A549 (cell line): Measurements from ENCODE around the gene ETFB. TPM values are rescaled to one million over a fixed set of nuclear protein-coding genes. Genes with fewer than 3 reads are reported as not detected.

Source experiments
- ATAC-seq, 2 experiments: fragments of 200-7000 bp in 1 of 2; fragments of >200 bp in 1 of 2; cut with Nextera tagmentation in 1 of 2; cut with Tn5 transposase in 1 of 2; 3 replicates each; pipeline versions ENCODE4 v1.8.0 to v1.9.1; 2018 to 2020; ENCODE audit warnings: mild to moderate bottlenecking in 1 of 2, moderate library complexity in 1 of 2
- CTCF ChIA-PET: fragments of 300-600 bp; sonication (Branson Sonifier 250); formaldehyde crosslinking; extraction: SDS; loops from one replicate; lab custom pipeline; 2021; ENCODE audit warnings: antibody characterized with exemption, inconsistent platforms; lab: Yijun Ruan, JAX
- POLR2A ChIA-PET: fragments of 350-600 bp; formaldehyde crosslinking; extraction: SDS; loops from one replicate; lab custom pipeline; 2021; ENCODE audit warnings: antibody characterized with exemption, inconsistent platforms; lab: Yijun Ruan, JAX
- DNase-seq, 2 experiments: peaks; one replicate each; pipeline versions ENCODE4 v3.0.0 to v3.0.0-alpha.2; 2011 to 2016; ENCODE audit warnings: low read depth in 1 of 2, low spot score in 1 of 2
- FAIRE-seq: peaks from 2 replicates; lab custom pipeline; 2011; peaks lifted over from hg19 to GRCh38; lab: Jason Lieb, UNC
- H3K27ac ChIP-seq, 2 experiments: fragments of >200 bp; sonication (Bioruptor Twin); formaldehyde crosslinking; 3 replicates each; pipeline ENCODE4 v1.5.1; 2016 to 2017
- H3K4me1 ChIP-seq: fragments of >200 bp; sonication (Bioruptor Twin); formaldehyde crosslinking; 3 replicates; pipeline ENCODE4 v1.6.1; 2016
- H3K4me2 ChIP-seq: fragments of >200 bp; sonication (Bioruptor Twin); formaldehyde crosslinking; 3 replicates; pipeline ENCODE4 v1.6.1; 2016
- H3K4me3 ChIP-seq: fragments of >200 bp; sonication (Bioruptor Twin); formaldehyde crosslinking; 3 replicates; pipeline ENCODE4 v1.5.1; 2016
- H3K9me3 ChIP-seq: fragments of >200 bp; sonication (Bioruptor Twin); formaldehyde crosslinking; 3 replicates; pipeline ENCODE4 v1.6.1; 2016
- CBX2 ChIP-seq: fragments of 200-600 bp; sonication (generic); IDR thresholded peaks from 2 replicates; pipeline ENCODE4 v1.6.1; 2016; ENCODE audit warnings: low read depth, mild to moderate bottlenecking, borderline replicate concordance
- CHD2 ChIP-seq: fragments of 150-350 bp; IDR thresholded peaks from 2 replicates; pipeline ENCODE4 v1.6.1; 2014; ENCODE audit warnings: low read length; ENCODE audit not compliant: partially characterized antibody
- EHF ChIP-seq: fragments of 250-450 bp; sonication (Bioruptor Pico); IDR thresholded peaks from 2 replicates; pipeline ENCODE4 v1.5.0; 2020; ENCODE audit warnings: mild to moderate bottlenecking
- EP300 ChIP-seq, 2 experiments: fragments of >200 bp; sonication (Bioruptor Twin); formaldehyde crosslinking; IDR thresholded peaks; 2 replicates in 1 of 2; 3 replicates in 1 of 2; pipeline ENCODE4 v1.6.1; 2016 to 2017
- FOSL2 ChIP-seq, 2 experiments: fragments of 450-650 bp in 1 of 2; fragments of >200 bp in 1 of 2; sonication (Bioruptor Twin) in 1 of 2; formaldehyde crosslinking; IDR thresholded peaks; 2 replicates each; pipeline versions ENCODE4 v1.5.0 to v1.6.1; 2016 to 2020; ENCODE audit warnings: mild to moderate bottlenecking in 1 of 2, moderate library complexity in 1 of 2
- GATA3 ChIP-seq: IDR thresholded peaks from 2 replicates; pipeline ENCODE4 v1.6.1; 2012; ENCODE audit warnings: borderline replicate concordance
- HDAC2 ChIP-seq: fragments of 200-600 bp; sonication (generic); IDR thresholded peaks from 2 replicates; pipeline ENCODE4 v1.6.1; 2016
- JUN ChIP-seq, 2 experiments: fragments of >200 bp; sonication (Bioruptor Twin); formaldehyde crosslinking; IDR thresholded peaks; 2 replicates in 1 of 2; 3 replicates in 1 of 2; pipeline ENCODE4 v1.6.1; 2016 to 2017
- KDM1A ChIP-seq: fragments of 200-600 bp; sonication (generic); IDR thresholded peaks from 2 replicates; pipeline ENCODE4 v1.6.1; 2016; ENCODE audit warnings: low read depth, mild to moderate bottlenecking
- KDM5A ChIP-seq: fragments of 200-600 bp; sonication (generic); IDR thresholded peaks from 2 replicates; pipeline ENCODE4 v1.6.1; 2016; ENCODE audit warnings: antibody characterized with exemption, mild to moderate bottlenecking
- MYC ChIP-seq: IDR thresholded peaks from 2 replicates; pipeline ENCODE4 v1.6.1; 2012; ENCODE audit warnings: mild to moderate bottlenecking, inconsistent platforms, low read length, improper control_type of control experiment, borderline replicate concordance
- NPAS2 ChIP-seq: fragments of 250-450 bp; sonication (Bioruptor Pico); IDR thresholded peaks from 2 replicates; pipeline ENCODE4 v1.8.0; 2022; ENCODE audit warnings: mild to moderate bottlenecking, moderate library complexity, borderline replicate concordance
- NR3C1 ChIP-seq: fragments of >200 bp; sonication (Bioruptor Twin); formaldehyde crosslinking; IDR thresholded peaks from 3 replicates; pipeline ENCODE4 v1.6.1; 2017
- PHF8 ChIP-seq: fragments of 200-600 bp; sonication (generic); IDR thresholded peaks from 2 replicates; pipeline ENCODE4 v1.6.1; 2016; ENCODE audit warnings: low read depth, mild to moderate bottlenecking, antibody characterized with exemption, moderate library complexity, borderline replicate concordance
- RAD21 ChIP-seq, 2 experiments: fragments of >200 bp in 1 of 2; sonication (Bioruptor Twin) in 1 of 2; formaldehyde crosslinking in 1 of 2; IDR thresholded peaks in 1 of 2; conservative IDR thresholded peaks in 1 of 2; 2 replicates in 1 of 2; 3 replicates in 1 of 2; pipeline ENCODE4 v1.6.1; 2012 to 2018; ENCODE audit warnings: inconsistent platforms in 1 of 2
- RCOR1 ChIP-seq: fragments of 150-350 bp; IDR thresholded peaks from 2 replicates; pipeline ENCODE4 v1.6.1; 2014; ENCODE audit warnings: antibody characterized with exemption, low read length, low read depth
- SMC3 ChIP-seq: fragments of >200 bp; sonication (Bioruptor Twin); formaldehyde crosslinking; IDR thresholded peaks from 3 replicates; pipeline ENCODE4 v1.6.1; 2018; ENCODE audit warnings: inconsistent platforms
- ZFP36 ChIP-seq: fragments of 450-650 bp; IDR thresholded peaks from 2 replicates; pipeline ENCODE4 v1.6.1; 2014; ENCODE audit warnings: borderline replicate concordance; ENCODE audit not compliant: partially characterized antibody
- ZSCAN20 ChIP-seq: fragments of 250-450 bp; sonication (Bioruptor Pico); IDR thresholded peaks from 2 replicates; pipeline ENCODE4 v1.8.0; 2022; ENCODE audit warnings: mild to moderate bottlenecking, moderate library complexity
- WGBS: methylation state at CpG from one replicate; pipeline ENCODE4 v1.1.6; 2017; ENCODE audit errors: missing lambda C conversion rate; 5-methylcytosine and 5-hydroxymethylcytosine counted together
- polyA plus RNA-seq, 4 experiments: library from polyadenylated mRNA; depleted of rRNA in 3 of 4; stranded (reverse); fragments of >200 nt; fragmentation: RNase III in 1 of 4; extraction: RNeasy Plus Mini Kit Qiagen cat#74134 plus additional on column Dnase treatment in 1 of 4; gene quantifications; 2 replicates in 3 of 4; 3 replicates in 1 of 4; pipeline ENCODE4 v1.2.3, GENCODE V29; 2011 to 2017
- TF ChIP-seq, protein P1 (sequence below): fragments of >200 bp; sonication (Bioruptor Twin); formaldehyde crosslinking; IDR thresholded peaks from 3 replicates; pipeline ENCODE4 v1.5.1; 2016
- TF ChIP-seq, protein P2 (sequence below): fragments of 150-350 bp; IDR thresholded peaks from 2 replicates; pipeline ENCODE4 v1.6.1; 2014; ENCODE audit warnings: low read depth, mild to moderate bottlenecking, low read length
- TF ChIP-seq, protein P3 (sequence below): fragments of 200-600 bp; sonication (generic); IDR thresholded peaks from 2 replicates; pipeline ENCODE4 v1.6.1; 2016; ENCODE audit warnings: antibody characterized with exemption, mild to moderate bottlenecking, moderate library complexity

The ETFB gene
- polyA plus RNA-seq, 2 of the 4 experiments (the other 2 are of a cell fraction): 149 to 267 TPM

DNA sequence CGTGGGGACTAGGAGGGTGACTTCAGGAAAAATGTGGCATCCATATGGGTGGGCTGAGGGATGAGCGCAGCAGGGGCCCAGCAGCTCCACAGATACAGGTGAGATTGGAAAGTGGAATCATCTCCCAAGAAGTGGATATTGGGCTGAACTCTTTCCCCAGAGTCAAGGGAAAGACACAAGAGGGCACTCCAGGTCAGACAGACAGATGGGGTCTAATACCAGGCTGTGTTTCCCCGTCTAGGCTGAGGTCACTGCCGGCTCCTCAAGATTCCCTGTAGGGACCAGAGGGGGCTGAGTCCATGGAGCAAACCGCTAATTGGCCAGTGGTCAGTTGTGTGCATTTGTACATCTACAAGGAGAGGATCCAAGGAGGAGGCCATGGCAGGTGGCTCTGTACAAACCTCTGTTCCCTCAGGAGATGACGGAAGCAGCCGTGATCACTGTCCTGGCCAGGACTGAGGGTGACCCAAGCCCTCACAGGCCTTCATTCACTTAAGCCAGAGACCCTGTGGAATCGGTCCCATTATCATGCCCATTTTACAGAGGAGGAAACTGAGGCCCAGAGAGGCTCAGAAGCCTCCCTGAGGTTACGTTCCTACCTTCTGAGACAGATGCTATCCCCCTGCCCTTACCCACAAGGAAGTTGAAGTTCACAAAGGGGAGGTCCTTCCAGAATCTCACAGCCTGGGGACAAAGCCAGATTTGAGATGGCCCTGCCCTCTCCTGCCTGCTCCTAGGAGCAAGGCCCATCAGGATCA lies 69.7 kb downstream of the ETFB start:
- H3K9me3 ChIP-seq: no peaks in the 10 kb centered on the region; the same call in 2 of the 3 replicates
- TF ChIP-seq KDM1A (no peak), EHF (CRISPR knock-in tag) (no peak), GATA3 (no peak), EP300 (IDR thresholded peaks at IDR 0.05) (no peak), KDM5A (no peak), RAD21 (conservative IDR thresholded peaks at IDR 0.05 in 1 of 2, IDR thresholded peaks at IDR 0.05 in 1 of 2) (peak; percentile 47 to 65; a peak in 4 of 5 replicates), PHF8 (no peak), SMC3 (peak; percentile 14; the same call in 1 of the 3 replicates), NR3C1 (no peak)
- TF ChIP-seq, protein P1, sequence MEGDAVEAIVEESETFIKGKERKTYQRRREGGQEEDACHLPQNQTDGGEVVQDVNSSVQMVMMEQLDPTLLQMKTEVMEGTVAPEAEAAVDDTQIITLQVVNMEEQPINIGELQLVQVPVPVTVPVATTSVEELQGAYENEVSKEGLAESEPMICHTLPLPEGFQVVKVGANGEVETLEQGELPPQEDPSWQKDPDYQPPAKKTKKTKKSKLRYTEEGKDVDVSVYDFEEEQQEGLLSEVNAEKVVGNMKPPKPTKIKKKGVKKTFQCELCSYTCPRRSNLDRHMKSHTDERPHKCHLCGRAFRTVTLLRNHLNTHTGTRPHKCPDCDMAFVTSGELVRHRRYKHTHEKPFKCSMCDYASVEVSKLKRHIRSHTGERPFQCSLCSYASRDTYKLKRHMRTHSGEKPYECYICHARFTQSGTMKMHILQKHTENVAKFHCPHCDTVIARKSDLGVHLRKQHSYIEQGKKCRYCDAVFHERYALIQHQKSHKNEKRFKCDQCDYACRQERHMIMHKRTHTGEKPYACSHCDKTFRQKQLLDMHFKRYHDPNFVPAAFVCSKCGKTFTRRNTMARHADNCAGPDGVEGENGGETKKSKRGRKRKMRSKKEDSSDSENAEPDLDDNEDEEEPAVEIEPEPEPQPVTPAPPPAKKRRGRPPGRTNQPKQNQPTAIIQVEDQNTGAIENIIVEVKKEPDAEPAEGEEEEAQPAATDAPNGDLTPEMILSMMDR: peak; percentile 31
- ChIA-PET POLR2A (no interaction called here), CTCF (interaction anchor here (0.9 to 1.9 kb wide), 9 partner anchors 9 to 361 kb away, joined by 3 to 6 read pairs (median 3); no protein-coding TSS in a partner anchor)
- no peak overlapping the region for H3K27ac ChIP-seq
- no peak for FAIRE-seq
- H3K4me1 ChIP-seq: no peaks in the 10 kb centered on the region
- WGBS: 37% methylated on average over 9 of the region's 9 CpGs
- no peak overlapping the region for H3K4me3 ChIP-seq
- peak in 1 of 2 experiments; percentile 36 for DNase-seq
- no peak overlapping the region for H3K4me2 ChIP-seq
- peak; percentile 58 to 82; a peak in 5 of 6 replicates for ATAC-seq

DNA sequence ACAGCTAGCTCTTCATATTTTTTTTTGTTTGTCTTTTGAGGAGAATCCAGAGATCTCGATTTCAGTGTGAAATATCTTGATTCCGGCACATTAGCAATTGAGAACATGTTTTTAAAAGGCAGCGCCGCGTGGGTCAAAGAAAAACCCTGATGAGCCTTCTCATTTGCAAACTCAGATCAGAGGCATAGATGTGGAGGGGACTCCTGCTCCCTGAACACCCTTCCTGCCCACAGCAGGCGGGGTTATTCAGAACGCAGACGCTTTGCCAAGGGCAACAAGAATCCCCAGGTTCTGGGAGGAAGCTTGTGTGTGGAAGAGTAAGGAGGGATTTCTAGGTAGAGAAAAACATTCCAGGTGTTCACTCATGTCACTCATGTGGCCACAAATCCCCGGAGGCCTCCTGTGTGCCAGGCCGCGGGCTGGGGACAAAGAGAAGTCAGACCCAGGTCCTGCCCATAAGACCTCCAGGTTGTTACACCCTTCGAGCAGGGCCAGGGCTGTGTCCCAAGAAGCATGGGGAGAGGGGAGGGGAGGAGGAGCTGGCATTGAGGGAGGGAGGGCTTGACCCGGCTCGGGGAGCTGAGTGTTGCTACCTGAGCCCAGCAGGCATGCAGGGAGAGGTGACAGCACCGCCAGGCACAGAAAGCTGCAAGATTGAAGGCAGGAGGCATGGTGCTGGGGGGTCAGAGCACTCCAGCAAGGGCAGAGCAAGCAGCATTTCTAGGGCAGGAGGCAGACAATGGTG lies 70.6 kb downstream of the ETFB start:
- ATAC-seq: no peak
- Histone ChIP-seq H3K27ac (no peak overlapping the region), H3K9me3 (peaks cover 2% of the 10 kb centered on the region), H3K4me1 (no peaks in the 10 kb centered on the region), H3K4me2 (no peak overlapping the region), H3K4me3 (no peak overlapping the region)
- no peak for DNase-seq
- no peak for TF ChIP-seq RCOR1
- TF ChIP-seq, protein P2, sequence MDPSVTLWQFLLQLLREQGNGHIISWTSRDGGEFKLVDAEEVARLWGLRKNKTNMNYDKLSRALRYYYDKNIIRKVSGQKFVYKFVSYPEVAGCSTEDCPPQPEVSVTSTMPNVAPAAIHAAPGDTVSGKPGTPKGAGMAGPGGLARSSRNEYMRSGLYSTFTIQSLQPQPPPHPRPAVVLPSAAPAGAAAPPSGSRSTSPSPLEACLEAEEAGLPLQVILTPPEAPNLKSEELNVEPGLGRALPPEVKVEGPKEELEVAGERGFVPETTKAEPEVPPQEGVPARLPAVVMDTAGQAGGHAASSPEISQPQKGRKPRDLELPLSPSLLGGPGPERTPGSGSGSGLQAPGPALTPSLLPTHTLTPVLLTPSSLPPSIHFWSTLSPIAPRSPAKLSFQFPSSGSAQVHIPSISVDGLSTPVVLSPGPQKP: no peak
- no peak for TF ChIP-seq ZSCAN20 (CRISPR knock-in tag)
- TF ChIP-seq, protein P3, sequence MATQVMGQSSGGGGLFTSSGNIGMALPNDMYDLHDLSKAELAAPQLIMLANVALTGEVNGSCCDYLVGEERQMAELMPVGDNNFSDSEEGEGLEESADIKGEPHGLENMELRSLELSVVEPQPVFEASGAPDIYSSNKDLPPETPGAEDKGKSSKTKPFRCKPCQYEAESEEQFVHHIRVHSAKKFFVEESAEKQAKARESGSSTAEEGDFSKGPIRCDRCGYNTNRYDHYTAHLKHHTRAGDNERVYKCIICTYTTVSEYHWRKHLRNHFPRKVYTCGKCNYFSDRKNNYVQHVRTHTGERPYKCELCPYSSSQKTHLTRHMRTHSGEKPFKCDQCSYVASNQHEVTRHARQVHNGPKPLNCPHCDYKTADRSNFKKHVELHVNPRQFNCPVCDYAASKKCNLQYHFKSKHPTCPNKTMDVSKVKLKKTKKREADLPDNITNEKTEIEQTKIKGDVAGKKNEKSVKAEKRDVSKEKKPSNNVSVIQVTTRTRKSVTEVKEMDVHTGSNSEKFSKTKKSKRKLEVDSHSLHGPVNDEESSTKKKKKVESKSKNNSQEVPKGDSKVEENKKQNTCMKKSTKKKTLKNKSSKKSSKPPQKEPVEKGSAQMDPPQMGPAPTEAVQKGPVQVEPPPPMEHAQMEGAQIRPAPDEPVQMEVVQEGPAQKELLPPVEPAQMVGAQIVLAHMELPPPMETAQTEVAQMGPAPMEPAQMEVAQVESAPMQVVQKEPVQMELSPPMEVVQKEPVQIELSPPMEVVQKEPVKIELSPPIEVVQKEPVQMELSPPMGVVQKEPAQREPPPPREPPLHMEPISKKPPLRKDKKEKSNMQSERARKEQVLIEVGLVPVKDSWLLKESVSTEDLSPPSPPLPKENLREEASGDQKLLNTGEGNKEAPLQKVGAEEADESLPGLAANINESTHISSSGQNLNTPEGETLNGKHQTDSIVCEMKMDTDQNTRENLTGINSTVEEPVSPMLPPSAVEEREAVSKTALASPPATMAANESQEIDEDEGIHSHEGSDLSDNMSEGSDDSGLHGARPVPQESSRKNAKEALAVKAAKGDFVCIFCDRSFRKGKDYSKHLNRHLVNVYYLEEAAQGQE: no peak
- TF ChIP-seq MYC: no peak
- TF ChIP-seq JUN (IDR thresholded peaks at IDR 0.05): no peak
- no peak for TF ChIP-seq CBX2
- no peak for TF ChIP-seq FOSL2 (IDR thresholded peaks at IDR 0.05)
- TF ChIP-seq FOSL2 (CRISPR knock-in tag; IDR thresholded peaks at IDR 0.05): no peak
- TF ChIP-seq HDAC2: no peak
- no peak for TF ChIP-seq ZFP36
- TF ChIP-seq EP300 (IDR thresholded peaks at IDR 0.05): no peak
- no peak for TF ChIP-seq NPAS2 (CRISPR knock-in tag)
- TF ChIP-seq CHD2: no peak
- FAIRE-seq: no peak
- WGBS: 54% methylated on average over 15 of the region's 15 CpGs
- CTCF ChIA-PET: interaction anchor here (0.9 to 1.9 kb wide), 8 partner anchors 8 to 362 kb away, joined by 3 to 6 read pairs (median 4); no protein-coding TSS in a partner anchor
- POLR2A ChIA-PET: no interaction called here
